Thoracic aorta (tissue), 2 donors: ENCODE results near the gene DDX24. TPM values are rescaled to one million over a fixed set of nuclear protein-coding genes. Genes with fewer than 3 reads are reported as not detected.

Source experiments
- ATAC-seq: fragments of 150-250 bp; one replicate; pipeline ENCODE4 v1.8.0; 2017; ENCODE audit warnings: low read depth; ENCODE audit not compliant: insufficient number of reproducible peaks, low FRiP score
- DNase-seq: peaks from one replicate; pipeline ENCODE4 v3.0.0-alpha.2; 2020; ENCODE audit warnings: low spot score
- H3K27ac ChIP-seq, 2 donors: fragments of 200-600 bp; sonication (generic); 1 replicate in 1 of 2; 2 replicates in 1 of 2; pipeline ENCODE4 v1.5.1; 2016; ENCODE audit warnings: mild to moderate bottlenecking in 2 of 2, moderate library complexity in 2 of 2
- H3K27me3 ChIP-seq: fragments of 200-600 bp; sonication (generic); replicated peaks from 2 replicates; pipeline ENCODE4 v1.6.0; 2016; ENCODE audit warnings: mild to moderate bottlenecking; ENCODE audit not compliant: insufficient read depth
- H3K36me3 ChIP-seq: fragments of 200-600 bp; sonication (generic); one replicate; pipeline ENCODE4 v1.5.1; 2016
- H3K4me1 ChIP-seq, 2 donors: fragments of 200-600 bp; sonication (generic); 1 replicate in 1 of 2; 2 replicates in 1 of 2; pipeline versions ENCODE4 v1.5.1 to v1.6.0; 2016; ENCODE audit warnings: low read depth in 2 of 2, mild to moderate bottlenecking in 1 of 2; ENCODE audit not compliant: control insufficient read depth in 1 of 2
- H3K4me3 ChIP-seq: fragments of 200-600 bp; sonication (generic); 2 replicates; pipeline ENCODE4 v1.5.1; 2016; ENCODE audit warnings: mild to moderate bottlenecking
- H3K9me3 ChIP-seq: fragments of 200-600 bp; sonication (generic); 2 replicates; pipeline ENCODE4 v1.5.1; 2016
- total RNA-seq, 2 donors: library from RNA; depleted of rRNA; stranded (reverse); fragments of >200 nt; gene quantifications; one replicate each; pipeline versions ENCODE4 v1.1.0 to v1.2.3, GENCODE V29; 2016
- TF ChIP-seq, protein P1 (sequence below): fragments of 200-600 bp; sonication (generic); IDR thresholded peaks from one replicate; pipeline ENCODE4 v1.5.1; 2019; ENCODE audit warnings: antibody characterized with exemption

The DDX24 gene
- total RNA-seq, 2 donors from 2014 or later = 139 to 228 TPM

DNA sequence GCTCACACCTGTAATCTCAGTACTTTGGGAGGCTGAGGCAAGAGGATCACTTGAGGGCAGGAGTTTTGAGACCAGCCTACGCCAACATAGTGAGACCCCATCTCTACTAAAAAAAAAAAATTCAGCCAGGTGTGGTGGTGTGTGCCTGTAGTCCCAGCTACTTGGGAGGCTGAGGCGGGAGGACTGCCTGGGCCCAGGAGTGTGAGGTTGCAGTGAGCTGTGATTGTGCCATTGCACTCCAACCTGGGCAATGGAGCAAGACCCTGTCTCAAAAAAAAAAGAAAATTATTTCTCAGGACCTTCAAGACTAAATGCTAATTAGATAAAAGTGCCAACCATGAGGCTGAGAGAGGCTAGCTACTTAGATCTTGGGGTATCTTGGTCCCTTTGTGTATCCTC, 31.4 kb downstream of the DDX24 start:
- H3K27me3 ChIP-seq = no peaks in the 10 kb centered on the region
- H3K27ac ChIP-seq = no peak overlapping the region
- ATAC-seq (no peak), DNase-seq (no peak)
- no peak overlapping the region for H3K4me3 ChIP-seq
- TF ChIP-seq, protein P1, sequence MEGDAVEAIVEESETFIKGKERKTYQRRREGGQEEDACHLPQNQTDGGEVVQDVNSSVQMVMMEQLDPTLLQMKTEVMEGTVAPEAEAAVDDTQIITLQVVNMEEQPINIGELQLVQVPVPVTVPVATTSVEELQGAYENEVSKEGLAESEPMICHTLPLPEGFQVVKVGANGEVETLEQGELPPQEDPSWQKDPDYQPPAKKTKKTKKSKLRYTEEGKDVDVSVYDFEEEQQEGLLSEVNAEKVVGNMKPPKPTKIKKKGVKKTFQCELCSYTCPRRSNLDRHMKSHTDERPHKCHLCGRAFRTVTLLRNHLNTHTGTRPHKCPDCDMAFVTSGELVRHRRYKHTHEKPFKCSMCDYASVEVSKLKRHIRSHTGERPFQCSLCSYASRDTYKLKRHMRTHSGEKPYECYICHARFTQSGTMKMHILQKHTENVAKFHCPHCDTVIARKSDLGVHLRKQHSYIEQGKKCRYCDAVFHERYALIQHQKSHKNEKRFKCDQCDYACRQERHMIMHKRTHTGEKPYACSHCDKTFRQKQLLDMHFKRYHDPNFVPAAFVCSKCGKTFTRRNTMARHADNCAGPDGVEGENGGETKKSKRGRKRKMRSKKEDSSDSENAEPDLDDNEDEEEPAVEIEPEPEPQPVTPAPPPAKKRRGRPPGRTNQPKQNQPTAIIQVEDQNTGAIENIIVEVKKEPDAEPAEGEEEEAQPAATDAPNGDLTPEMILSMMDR = no peak
- no peaks in the 10 kb centered on the region for H3K4me1 ChIP-seq
- no peaks in the 10 kb centered on the region for H3K9me3 ChIP-seq
- peaks cover 77% of the 10 kb centered on the region for H3K36me3 ChIP-seq

DNA sequence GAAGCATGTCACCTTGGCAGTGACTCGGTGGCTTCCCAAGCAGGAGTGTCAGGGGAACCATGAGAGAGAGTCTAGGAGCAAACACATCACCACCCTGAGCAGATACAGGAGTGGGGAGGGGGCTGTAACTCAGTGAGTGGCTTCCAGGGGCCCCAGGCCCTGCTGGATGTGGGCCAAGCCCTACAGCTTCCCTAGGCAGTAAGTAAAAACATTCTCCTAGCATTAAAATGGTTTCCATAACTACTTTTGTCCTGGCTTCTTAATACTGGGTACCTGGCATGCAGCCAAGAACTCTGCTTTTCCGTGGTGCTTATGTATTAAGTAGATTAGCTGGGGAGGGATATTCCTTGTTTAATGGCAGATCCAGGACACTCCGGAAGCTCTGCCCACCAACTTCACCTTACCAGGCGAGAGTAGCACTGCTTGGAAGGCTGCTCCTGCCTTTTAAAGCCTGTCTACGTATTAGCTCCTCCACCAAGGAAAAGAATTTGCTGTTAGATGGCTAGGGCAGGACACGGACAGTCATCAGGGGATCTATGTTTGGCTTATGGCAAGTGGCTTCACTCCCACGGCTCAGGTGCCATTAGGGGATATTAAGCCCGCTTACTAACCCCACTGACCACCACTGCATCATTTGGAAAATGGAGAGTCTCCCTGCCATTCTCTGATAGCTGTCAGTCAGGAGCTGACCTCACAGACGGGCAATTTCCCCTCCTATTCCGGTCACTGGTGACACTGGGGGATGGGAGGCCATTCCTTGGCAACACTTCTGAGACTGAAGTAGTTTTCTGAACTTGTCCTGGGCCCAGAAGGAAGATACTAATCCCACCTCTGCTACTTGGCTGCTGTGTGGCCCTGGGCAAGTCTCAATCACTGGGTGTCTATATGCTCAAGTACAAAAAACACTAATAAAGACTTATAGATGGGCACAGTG, 32.0 kb downstream of the DDX24 start:
- ATAC-seq (no peak), DNase-seq (no peak)
- no peak overlapping the region for H3K27ac ChIP-seq
- TF ChIP-seq, protein P1 = no peak
- no peaks in the 10 kb centered on the region for H3K9me3 ChIP-seq
- no peaks in the 10 kb centered on the region for H3K27me3 ChIP-seq
- H3K36me3 ChIP-seq = peaks cover 70% of the 10 kb centered on the region
- no peaks in the 10 kb centered on the region for H3K4me1 ChIP-seq
- H3K4me3 ChIP-seq = no peak overlapping the region

DNA sequence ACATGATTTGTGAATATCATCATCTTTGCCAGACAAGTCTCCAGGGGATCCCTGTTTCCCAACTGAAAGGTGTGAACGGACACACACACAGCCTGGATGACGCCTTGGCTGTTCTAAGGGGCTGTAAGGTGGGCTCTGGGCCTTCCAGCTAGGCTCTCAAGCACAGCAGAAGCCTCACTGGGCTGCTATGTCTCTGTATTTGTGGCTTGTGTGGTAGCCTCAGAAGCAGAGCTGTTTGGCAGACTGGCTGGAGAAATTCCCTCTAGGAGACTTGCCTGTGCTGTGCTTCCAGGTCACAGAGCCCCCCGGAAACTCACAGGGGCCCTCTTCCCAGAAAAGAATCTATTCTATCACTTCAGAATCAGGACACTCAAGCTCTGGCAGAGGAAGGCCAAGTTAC, 33.4 kb downstream of the DDX24 start:
- Histone ChIP-seq H3K36me3 (peaks cover 62% of the 10 kb centered on the region), H3K27ac (no peak overlapping the region), H3K27me3 (no peaks in the 10 kb centered on the region), H3K4me1 (peaks cover 0 to 2% of the 10 kb centered on the region in 2 donors), H3K4me3 (no peak overlapping the region), H3K9me3 (no peaks in the 10 kb centered on the region)
- DNase-seq (no peak), ATAC-seq (no peak)
- TF ChIP-seq, protein P1 = no peak

DNA sequence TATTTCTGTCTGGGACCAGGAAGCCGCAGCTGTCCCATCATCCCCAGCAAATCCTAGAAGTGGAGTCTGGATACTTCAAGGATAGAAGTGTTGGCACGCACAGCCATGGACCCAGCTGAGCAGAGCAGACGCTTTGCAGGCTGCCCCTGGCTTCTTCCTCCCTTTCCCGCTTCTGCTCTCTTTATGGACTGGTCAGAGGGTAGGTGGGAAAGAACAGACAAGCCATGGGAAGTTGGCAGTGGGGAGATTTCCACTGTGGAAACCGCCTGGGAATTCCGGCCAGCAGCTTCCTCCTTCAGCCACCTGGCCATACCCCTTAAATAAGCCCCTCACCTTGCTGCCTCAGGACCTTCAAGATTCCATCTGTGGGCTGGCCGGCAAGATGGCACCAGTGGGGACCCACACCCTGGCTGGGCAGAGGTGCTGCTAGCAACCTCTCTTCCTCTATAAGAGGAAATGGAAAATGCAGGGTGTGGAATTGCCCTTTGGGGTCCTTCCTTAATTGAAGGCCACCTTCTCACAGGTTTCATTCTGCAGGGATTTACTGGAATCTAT, 34.2 kb downstream of the DDX24 start:
- ATAC-seq (no peak), DNase-seq (no peak)
- peaks cover 54% of the 10 kb centered on the region for H3K36me3 ChIP-seq

More for the DNA sequence above, 34.2 kb downstream of the DDX24 start:
- TF ChIP-seq, protein P1 = no peak
- Histone ChIP-seq H3K27me3 (no peaks in the 10 kb centered on the region), H3K4me1 (peaks cover 0 to 10% of the 10 kb centered on the region in 2 donors), H3K27ac (no peak overlapping the region), H3K4me3 (no peak overlapping the region), H3K9me3 (no peaks in the 10 kb centered on the region)
